Neural progenitor cell (in vitro differentiated cells): ENCODE measurements around the gene NKAIN2. TPM values are rescaled to one million over a fixed set of nuclear protein-coding genes. Genes with fewer than 3 reads are reported as not detected.

Experiments used
- DNase-seq: peaks from one replicate; pipeline ENCODE4 v3.0.0-alpha.2; 2016; ENCODE audit warnings: low spot score
- H2AFZ ChIP-seq: fragments of 200-600 bp; sonication (generic); replicated peaks from 2 replicates; pipeline ENCODE4 v1.6.1; 2016; ENCODE audit warnings: antibody characterized with exemption
- H3F3A ChIP-seq: fragments of 200-600 bp; sonication (generic); 2 replicates; pipeline ENCODE4 v1.6.1; 2016; ENCODE audit warnings: antibody characterized with exemption, low read depth
- H3K27ac ChIP-seq: fragments of 200-600 bp; sonication (generic); 2 replicates; pipeline ENCODE4 v1.5.1; 2016; ENCODE audit warnings: mild to moderate bottlenecking
- H3K27me3 ChIP-seq: fragments of 200-600 bp; sonication (generic); 2 replicates; pipeline ENCODE4 v1.6.1; 2016; ENCODE audit warnings: mild to moderate bottlenecking, moderate library complexity
- H3K36me3 ChIP-seq: fragments of 200-600 bp; sonication (generic); 2 replicates; pipeline ENCODE4 v1.5.1; 2016
- H3K4me1 ChIP-seq: fragments of 200-600 bp; sonication (generic); 2 replicates; pipeline ENCODE4 v1.6.1; 2016; ENCODE audit warnings: mixed run types
- H3K4me2 ChIP-seq: fragments of 200-600 bp; sonication (generic); 2 replicates; pipeline ENCODE4 v1.6.1; 2016
- H3K4me3 ChIP-seq: fragments of 200-600 bp; sonication (generic); 2 replicates; pipeline ENCODE4 v1.5.1; 2016
- H3K79me2 ChIP-seq: fragments of 200-600 bp; sonication (generic); 2 replicates; pipeline ENCODE4 v1.6.1; 2016; ENCODE audit warnings: low read depth
- H3K9ac ChIP-seq: fragments of 200-600 bp; sonication (generic); 2 replicates; pipeline ENCODE4 v1.6.1; 2016
- H3K9me3 ChIP-seq: fragments of 200-600 bp; sonication (generic); 2 replicates; pipeline ENCODE4 v1.5.1; 2016; ENCODE audit warnings: low read depth
- H4K20me1 ChIP-seq: fragments of 200-600 bp; sonication (generic); 2 replicates; pipeline ENCODE4 v1.6.1; 2016; ENCODE audit warnings: low read depth
- H3K27ac Mint-ChIP-seq: 3 replicates; pipeline ENCODE4 v1.8.0; 2021; ENCODE audit warnings: mixed read lengths
- H3K27me3 Mint-ChIP-seq: 2 replicates; pipeline ENCODE4 v1.8.0; 2022; ENCODE audit warnings: low read depth, mild to moderate bottlenecking, inconsistent platforms, moderate library complexity, mixed read lengths; ENCODE audit not compliant: insufficient read depth
- H3K36me3 Mint-ChIP-seq: 3 replicates; pipeline ENCODE4 v1.8.0; 2021; ENCODE audit warnings: mixed read lengths
- H3K4me1 Mint-ChIP-seq: 3 replicates; pipeline ENCODE4 v1.8.0; 2021; ENCODE audit warnings: mixed read lengths
- H3K4me3 Mint-ChIP-seq: 3 replicates; pipeline ENCODE4 v1.8.0; 2021; ENCODE audit warnings: mild to moderate bottlenecking, moderate library complexity, mixed read lengths
- H3K9me3 Mint-ChIP-seq: 3 replicates; pipeline ENCODE4 v1.8.0; 2020; ENCODE audit warnings: mixed read lengths
- EZH2 ChIP-seq: fragments of 200-600 bp; sonication (generic); IDR thresholded peaks from 2 replicates; pipeline ENCODE4 v1.6.1; 2017; ENCODE audit warnings: antibody characterized with exemption, mild to moderate bottlenecking, moderate library complexity
- EZH2phosphoT487 ChIP-seq: fragments of 200-600 bp; sonication (generic); IDR thresholded peaks from 2 replicates; pipeline ENCODE4 v1.6.1; 2017; ENCODE audit warnings: antibody characterized with exemption
- total RNA-seq: library from RNA; depleted of rRNA; stranded (reverse); fragments of >200 nt; gene quantifications from 2 replicates; pipeline ENCODE4 v1.2.3, GENCODE V29; 2015; ENCODE audit warnings: low replicate concordance
- TF ChIP-seq, protein P1 (sequence below): fragments of 200-600 bp; sonication (generic); IDR thresholded peaks from 2 replicates; pipeline ENCODE4 v1.5.1; 2017; ENCODE audit warnings: antibody characterized with exemption, mild to moderate bottlenecking

NKAIN2 gene
- total RNA-seq, 1 donor from 2014 or later, result 0.45 TPM

DNA sequence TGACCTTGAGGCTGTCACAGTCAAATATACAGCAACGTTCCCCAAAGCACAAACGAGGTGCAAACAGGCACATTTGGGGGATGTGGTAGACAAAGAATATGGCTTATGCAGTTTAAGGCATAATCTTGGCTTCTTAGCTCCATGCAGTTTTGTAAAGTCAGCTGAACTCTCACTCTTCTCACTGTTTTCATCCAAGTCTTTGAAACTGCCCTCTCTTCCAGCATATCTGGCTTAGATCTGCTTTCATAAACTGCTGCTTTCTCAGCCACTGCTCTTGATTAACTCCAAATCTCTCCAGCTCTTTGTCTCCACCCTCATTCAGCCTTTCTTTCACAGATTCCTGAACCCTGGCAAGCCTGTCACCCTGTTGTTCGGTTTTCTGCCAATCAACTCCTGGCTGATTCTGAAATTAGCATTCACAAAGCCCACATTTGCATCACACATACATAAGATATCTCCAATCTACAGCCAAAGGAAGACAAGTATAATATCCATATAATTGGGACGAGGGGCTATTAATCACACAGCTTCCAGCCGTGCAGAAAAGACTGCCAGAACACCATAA is 857.5 kb downstream of the NKAIN2 start:
- H3K27me3 ChIP-seq, result no peaks in the 10 kb centered on the region
- Mint-ChIP-seq H3K27ac (no peak overlapping the region), H3K4me3 (no peak overlapping the region), H3K9me3 (peaks cover 3% of the 10 kb centered on the region), H3K27me3 (no peaks in the 10 kb centered on the region), H3K4me1 (peaks cover 7% of the 10 kb centered on the region), H3K36me3 (no peaks in the 10 kb centered on the region)
- peaks cover 10% of the 10 kb centered on the region for H3F3A ChIP-seq
- no peaks in the 10 kb centered on the region for H3K36me3 ChIP-seq
- peak overlapping the region; percentile 55 for H2AFZ ChIP-seq
- TF ChIP-seq, protein P1, sequence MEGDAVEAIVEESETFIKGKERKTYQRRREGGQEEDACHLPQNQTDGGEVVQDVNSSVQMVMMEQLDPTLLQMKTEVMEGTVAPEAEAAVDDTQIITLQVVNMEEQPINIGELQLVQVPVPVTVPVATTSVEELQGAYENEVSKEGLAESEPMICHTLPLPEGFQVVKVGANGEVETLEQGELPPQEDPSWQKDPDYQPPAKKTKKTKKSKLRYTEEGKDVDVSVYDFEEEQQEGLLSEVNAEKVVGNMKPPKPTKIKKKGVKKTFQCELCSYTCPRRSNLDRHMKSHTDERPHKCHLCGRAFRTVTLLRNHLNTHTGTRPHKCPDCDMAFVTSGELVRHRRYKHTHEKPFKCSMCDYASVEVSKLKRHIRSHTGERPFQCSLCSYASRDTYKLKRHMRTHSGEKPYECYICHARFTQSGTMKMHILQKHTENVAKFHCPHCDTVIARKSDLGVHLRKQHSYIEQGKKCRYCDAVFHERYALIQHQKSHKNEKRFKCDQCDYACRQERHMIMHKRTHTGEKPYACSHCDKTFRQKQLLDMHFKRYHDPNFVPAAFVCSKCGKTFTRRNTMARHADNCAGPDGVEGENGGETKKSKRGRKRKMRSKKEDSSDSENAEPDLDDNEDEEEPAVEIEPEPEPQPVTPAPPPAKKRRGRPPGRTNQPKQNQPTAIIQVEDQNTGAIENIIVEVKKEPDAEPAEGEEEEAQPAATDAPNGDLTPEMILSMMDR, result no peak
- TF ChIP-seq EZH2phosphoT487, result no peak
- no peak for TF ChIP-seq EZH2
- no peaks in the 10 kb centered on the region for H3K79me2 ChIP-seq
- H3K27ac ChIP-seq, result peak overlapping the region; percentile 69
- H3K4me2 ChIP-seq, result peak overlapping the region; percentile 64
- DNase-seq, result peak; percentile 67
- H3K9ac ChIP-seq, result no peak overlapping the region
- H4K20me1 ChIP-seq, result no peaks in the 10 kb centered on the region
- no peaks in the 10 kb centered on the region for H3K9me3 ChIP-seq
- H3K4me1 ChIP-seq, result peaks cover 15% of the 10 kb centered on the region
- H3K4me3 ChIP-seq, result peak overlapping the region; percentile 5

DNA sequence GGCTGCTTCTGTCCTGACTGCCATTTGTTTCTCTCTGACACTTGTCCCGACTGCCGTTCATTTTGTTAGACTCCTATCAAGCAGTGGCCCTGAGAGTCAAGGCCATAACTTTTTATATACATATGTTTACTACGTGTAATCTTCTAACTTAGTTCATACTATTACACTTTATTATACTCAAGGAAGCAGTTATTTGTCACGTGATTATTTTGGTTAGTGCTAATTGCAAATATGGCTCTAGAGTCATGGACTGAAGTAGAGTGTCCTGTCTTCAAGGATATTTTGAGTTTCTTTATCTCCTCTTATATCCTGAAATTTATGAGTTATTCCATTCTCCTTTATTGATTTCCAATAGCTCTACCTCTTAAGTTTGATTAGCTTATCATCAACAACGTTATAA is 864.4 kb downstream of the NKAIN2 start:
- H3K4me3 ChIP-seq, result no peak overlapping the region
- H3K27ac ChIP-seq, result no peak overlapping the region
- no peak overlapping the region for H3K4me3 Mint-ChIP-seq
- H3K27ac Mint-ChIP-seq, result no peak overlapping the region
- no peak for TF ChIP-seq EZH2phosphoT487
- TF ChIP-seq, protein P1, result no peak
- no peak for TF ChIP-seq EZH2
- H3K27me3 ChIP-seq, result no peaks in the 10 kb centered on the region
- no peaks in the 10 kb centered on the region for H4K20me1 ChIP-seq
- H2AFZ ChIP-seq, result no peak overlapping the region
- H3K9me3 ChIP-seq, result no peaks in the 10 kb centered on the region
- H3K79me2 ChIP-seq, result no peaks in the 10 kb centered on the region
- H3K4me1 Mint-ChIP-seq, result no peaks in the 10 kb centered on the region
- no peaks in the 10 kb centered on the region for H3K36me3 Mint-ChIP-seq
- no peaks in the 10 kb centered on the region for H3K9me3 Mint-ChIP-seq
- no peak overlapping the region for H3K9ac ChIP-seq
- no peaks in the 10 kb centered on the region for H3K27me3 Mint-ChIP-seq
- H3K4me2 ChIP-seq, result no peak overlapping the region
- no peaks in the 10 kb centered on the region for H3K4me1 ChIP-seq
- no peaks in the 10 kb centered on the region for H3F3A ChIP-seq
- no peaks in the 10 kb centered on the region for H3K36me3 ChIP-seq
- DNase-seq, result no peak

DNA sequence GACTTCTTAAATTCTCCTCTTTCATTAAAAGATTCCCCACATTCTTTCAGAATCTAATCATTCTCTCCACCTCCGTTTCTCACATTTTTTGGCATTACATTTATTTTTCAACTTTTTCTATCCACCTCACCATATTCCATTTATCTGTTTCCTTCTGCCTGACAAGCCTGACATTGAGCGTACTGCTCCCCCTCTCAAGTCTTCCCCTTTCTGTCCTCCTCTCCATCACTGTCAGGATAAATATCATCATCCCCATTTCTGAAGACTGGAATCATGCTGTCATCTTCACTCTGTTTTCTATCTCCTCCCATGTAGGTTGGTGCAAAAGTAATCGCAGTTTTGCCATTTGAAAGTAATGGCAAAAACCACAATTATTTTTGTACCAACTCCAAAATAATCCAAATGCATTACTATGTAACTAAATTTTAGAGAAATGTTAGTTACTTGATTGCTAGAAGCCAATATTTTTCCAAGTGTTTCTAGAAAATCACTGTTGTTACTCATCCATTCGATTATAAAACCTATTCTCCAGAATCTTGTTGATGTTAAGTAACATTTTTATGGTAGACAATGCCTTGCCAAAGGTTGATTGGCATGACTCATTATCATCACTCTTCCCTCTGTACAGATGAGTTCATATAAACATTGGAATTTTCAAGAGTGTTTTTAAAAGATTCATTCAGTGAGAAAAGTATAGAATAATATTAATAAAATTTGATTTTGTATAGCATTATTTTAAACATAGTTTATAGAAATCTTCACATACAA is 866.2 kb downstream of the NKAIN2 start:
- Histone ChIP-seq H3K9me3 (peaks cover 13% of the 10 kb centered on the region), H3K79me2 (no peaks in the 10 kb centered on the region), H3K27ac (no peak overlapping the region), H3K4me1 (no peaks in the 10 kb centered on the region), H3K4me3 (no peak overlapping the region), H3K9ac (no peak overlapping the region), H3K4me2 (no peak overlapping the region), H3K36me3 (peaks cover 8% of the 10 kb centered on the region), H4K20me1 (no peaks in the 10 kb centered on the region), H3K27me3 (no peaks in the 10 kb centered on the region), H2AFZ (no peak overlapping the region), H3F3A (no peaks in the 10 kb centered on the region)
- no peak overlapping the region for H3K27ac Mint-ChIP-seq
- no peak overlapping the region for H3K4me3 Mint-ChIP-seq
- TF ChIP-seq EZH2 (no peak), EZH2phosphoT487 (no peak)
- TF ChIP-seq, protein P1, result no peak
- no peak for DNase-seq
- H3K4me1 Mint-ChIP-seq, result no peaks in the 10 kb centered on the region
- peaks cover 10% of the 10 kb centered on the region for H3K9me3 Mint-ChIP-seq
- no peaks in the 10 kb centered on the region for H3K36me3 Mint-ChIP-seq
- H3K27me3 Mint-ChIP-seq, result no peaks in the 10 kb centered on the region
